HG03108 (cell line): ENCODE data around the gene ALDOC.
"Not testable (repeated sequence)": the region's sequence is repeated elsewhere in the genome, so short reads cannot be mapped to it uniquely, and the experiment has no call there.

Experiments
- ATAC-seq: cut with Tn5 transposase; IDR thresholded peaks from one replicate; pipeline ENCODE4 v1.9.1; 2021; ENCODE audit warnings: moderate library complexity; ENCODE audit not compliant: unreplicated experiment

Gene ALDOC

GRCh38 chr17:28576758-28577465 lies at the start of gene ALDOC:
Gene ALDOC, minus strand, starts transcription at chr17:28576895. Its CDS starts 1,363 bp downstream, at chr17:28575532.
- ATAC-seq = peak; percentile 84

DNA sequence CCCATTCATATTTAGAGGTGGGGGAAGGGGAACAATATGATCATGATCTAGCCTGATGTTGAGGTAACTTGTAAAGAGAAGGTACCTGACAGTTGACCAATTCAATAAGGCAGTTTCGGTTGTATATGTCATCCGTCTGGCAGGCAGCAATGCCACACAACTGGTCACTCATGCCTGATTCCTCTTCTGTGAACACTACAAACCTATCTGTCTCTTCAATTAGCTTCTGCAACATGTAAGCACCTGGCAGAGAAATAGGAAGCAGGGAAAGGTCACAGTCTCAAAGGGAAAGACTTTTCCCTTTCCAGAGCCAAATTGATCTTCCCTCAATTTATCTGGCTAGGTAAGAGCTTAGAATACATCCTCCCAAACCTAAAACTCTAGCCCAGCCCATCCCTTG lies 47.5 kb upstream of the ALDOC start:
- ATAC-seq = no peak

DNA sequence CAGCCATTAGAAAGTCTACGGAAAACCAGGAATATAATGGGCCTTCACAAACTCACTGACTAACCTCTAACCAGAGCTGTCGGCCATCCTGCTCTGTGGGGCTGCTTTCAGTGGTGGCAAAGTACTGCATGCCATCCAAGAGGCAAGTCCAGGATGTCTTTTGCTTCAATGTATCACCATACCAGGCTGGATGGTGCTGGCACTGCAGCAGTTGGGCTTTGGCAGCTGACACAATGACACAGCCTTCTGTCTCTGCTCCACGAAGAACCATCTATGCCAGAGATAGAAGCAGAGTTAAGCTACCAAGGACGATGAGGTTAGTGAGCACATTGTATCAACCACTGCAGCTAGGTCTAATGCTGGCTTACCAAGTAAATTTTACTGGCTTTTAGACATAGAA lies 47.0 kb upstream of the ALDOC start:
- no peak for ATAC-seq

GRCh38 chr17:28622186-28622585 lies 45.5 kb upstream of the ALDOC start:
- no peak for ATAC-seq

DNA sequence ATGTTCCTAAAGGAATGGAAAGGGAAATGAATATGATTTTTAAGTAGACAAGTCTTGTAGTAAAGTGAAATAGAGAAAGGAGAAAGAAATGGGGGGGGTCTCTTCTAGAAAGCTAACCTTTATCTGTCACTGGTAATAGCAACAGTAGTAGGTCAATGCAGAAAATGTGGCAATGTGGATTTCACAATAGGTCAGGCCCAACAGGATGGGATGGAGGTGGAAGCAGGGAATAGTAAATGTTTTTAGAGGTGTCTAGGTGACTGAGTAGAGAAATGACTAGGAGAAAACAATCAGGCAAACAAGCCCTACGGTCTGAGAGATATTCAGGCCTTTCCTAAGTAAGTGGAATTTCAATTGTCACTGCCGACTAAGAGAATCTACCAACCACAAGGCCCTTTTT lies 43.3 kb upstream of the ALDOC start:
- no peak for ATAC-seq

DNA sequence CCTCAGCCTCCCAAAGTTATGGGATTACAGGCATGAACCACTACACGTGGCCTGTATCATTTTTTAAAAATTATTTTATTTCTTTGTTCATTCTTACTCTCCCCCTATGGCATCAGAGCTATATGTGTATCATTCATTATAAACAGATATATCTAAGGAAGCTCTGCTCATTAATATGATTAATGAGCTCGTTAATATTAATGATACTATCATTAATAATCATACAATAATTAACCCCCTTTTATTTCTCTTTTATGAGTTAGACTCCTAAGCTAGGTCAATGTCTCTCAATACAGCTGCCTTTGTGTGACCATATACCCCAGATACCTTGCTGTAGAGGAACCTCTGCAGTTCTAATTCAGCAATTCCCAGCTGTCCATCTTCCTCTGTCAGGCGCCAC lies 41.8 kb upstream of the ALDOC start:
- no peak for ATAC-seq

- no peak for ATAC-seq
Observed at GRCh38 chr17:28616281-28616680, 39.6 kb upstream of the ALDOC start.

DNA sequence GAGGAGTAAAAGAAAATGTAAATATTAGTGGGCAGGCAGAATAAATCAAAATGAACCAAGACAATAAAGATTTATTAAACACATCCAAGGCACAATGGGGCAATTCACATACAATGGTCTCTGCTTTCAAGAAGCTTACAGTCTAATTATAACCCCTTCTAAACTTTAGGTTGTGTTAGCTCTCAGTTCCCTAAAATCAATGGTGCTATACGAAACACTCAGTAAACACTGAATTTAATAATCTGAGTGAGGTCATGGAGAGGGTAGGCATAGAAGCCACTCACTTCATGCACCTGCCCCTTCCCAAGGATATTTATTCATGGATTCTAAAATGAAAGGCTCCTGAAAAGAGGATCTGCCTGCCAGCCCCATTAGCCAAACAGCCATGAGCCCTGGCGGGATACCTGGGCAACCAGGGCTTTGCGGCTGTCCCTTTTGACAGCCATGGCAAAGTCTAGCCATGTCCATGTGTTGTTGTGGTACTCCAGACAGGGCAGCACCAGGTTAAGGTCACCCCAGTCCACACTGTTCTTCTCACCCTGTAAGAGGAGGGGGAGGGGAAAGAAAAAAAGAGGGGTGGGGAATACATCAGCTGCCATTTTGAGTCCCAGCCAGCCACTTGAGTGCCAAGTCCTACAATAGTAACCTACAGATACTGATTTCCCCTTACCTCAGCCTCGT lies 38.7 kb upstream of the ALDOC start:
- ATAC-seq = no peak

DNA sequence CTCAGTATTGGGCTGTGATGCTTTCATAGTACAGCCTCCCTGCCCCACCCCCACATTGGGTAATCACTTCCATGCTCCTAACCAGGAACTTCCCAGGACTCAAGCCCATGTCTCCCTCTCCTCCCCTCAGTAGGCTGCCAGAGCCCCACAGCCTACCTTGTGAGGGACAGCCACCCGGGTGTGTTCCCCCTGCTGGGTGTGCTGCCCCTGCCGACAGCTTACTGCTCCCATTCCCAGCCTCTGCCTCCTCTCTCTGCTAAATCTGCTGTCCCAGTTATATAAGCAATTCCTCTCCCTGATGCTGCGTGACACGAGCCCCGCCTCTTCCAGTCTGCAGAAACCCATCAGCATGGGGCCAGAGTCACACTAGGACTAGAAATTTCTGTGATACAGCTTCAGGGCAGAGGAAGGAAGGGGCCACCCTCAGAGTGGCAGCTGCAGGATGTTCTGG lies 37.3 kb upstream of the ALDOC start, which contains the start of gene RSKR:
RSKR (minus strand) TSS at position 255 of the 451 bp plus-strand sequence; CDS start at position 231, 24 bp downstream.
- no peak for ATAC-seq

GRCh38 chr17:28612936-28613872 lies 36.5 kb upstream of the ALDOC start:
- ATAC-seq = no peak

DNA sequence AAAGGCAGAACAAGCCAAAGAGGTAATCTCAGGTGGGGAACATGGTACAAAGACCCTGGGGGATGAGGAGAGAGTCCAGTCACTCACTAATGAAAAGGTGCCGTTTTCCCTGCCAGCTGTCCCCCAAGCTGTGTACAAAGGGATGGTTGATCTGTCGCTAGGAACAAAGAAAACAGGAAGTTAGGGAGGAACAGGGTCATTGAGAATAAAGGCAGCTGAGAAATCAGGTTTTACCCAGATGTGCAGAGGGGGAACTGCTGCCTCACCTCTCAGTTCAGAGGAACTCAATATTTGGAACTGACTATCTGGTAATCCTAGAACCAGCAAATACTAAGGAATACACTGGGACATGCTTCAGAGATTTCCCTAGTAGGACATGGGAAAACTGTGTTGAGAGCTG lies 35.8 kb upstream of the ALDOC start:
- no peak for ATAC-seq

DNA sequence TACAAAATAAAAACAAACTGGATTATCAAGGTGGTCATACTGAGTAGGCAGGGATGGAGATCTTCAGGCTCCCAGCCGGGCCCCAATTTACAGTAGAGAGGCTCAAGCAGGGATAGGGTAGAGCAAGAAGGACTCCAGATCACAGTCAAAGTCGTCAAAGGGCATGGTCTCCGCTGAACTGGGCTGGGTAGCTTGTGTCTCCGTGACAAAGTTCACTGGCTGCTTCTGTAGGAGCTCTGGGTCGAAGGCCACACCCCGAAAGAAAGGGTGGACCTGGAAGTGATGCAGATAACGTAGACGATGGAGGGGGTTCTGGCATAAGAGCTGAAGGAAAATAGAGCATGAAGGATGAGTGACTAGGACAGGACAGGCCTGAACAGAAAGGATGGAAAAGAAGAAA lies 33.7 kb upstream of the ALDOC start:
- no peak for ATAC-seq

DNA sequence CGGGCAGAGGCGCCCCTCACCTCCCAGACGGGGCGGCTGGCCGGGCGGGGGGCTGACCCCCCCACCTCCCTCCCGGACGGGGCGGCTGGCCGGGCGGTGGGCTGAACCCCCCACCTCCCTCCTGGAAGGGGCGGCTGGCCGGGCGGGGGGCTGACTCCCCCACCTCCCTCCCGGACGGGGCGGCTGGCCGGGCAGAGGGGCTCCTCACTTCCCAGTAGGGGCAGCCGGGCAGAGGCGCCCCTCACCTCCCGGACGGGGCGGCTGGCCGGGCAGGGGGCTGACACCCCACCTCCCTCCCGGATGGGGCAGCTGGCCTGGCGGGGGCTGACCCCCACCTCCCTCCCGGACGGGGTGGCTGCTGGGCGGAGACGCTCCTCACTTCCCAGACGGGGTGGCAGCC lies 27.3 kb upstream of the ALDOC start:
- not testable (repeated sequence) for ATAC-seq

DNA sequence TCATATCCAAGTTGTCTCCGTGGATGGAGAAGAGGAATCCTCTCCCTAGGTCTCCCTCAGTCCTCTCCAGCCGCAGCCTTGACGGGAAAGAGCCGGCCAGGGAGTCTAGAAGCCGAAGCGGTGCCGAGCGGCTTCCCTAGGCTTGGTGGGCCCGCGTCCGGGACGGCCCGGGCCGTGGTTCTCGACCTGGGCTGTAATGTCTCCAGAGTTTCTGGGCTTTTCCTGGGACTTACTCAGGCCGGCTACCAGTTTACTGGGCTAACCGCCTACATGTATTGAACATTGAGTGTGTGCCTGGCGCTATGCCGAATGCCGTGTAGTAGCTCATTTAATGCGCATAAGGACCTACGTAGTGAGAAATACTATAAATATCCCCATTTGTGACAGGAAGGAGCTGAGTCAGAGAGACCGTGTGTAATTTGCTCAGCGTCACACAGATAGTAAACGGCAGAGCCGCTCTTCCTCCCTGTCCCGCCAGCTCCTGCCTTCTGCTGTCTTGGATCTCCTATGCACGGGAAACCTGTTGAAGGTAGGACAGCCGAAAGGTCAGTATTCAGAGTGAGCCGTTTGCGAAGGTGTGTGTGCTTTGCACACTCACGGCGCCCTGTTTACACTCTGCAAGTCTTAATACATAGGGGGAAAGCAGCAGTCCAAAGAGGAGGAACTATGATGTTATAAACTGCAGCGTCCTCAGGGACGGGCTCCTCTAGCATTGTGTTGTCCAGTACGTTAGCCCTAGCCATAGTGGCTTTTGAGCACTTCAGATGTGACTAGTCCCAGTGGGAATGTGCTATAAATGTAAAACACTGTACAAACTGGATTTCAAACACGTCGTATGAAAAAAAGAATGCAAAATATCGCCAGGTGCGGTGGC lies 22.9 kb upstream of the ALDOC start:
- ATAC-seq = peak; percentile 38

DNA sequence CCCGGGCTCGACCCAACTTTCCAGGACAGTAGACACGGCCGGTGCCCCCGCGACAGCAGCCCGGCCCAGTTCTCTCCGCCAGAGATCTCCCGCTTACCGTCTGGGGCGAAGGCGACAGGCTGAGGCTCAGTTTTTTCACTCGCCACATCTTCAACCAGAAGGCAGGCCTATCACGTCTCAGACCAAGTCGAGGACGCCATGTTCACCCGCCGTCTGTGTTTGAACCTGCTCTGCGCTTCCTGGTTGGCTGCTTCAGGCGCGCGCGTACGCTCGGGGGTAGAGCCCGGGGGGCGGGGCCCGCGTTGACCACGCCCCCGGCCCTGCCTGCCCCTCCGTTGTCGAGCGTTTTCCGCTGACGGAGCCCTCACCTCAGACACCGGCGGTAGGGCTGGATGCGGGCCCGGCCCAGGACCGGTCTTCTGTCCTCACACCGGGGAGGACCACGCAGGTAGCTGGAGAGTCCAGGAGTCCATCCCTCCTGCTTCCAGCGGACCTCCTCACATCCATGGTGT lies 22.2 kb upstream of the ALDOC start, which contains the start of gene SPAG5:
SPAG5 (minus strand) TSS at position 227 of the 512 bp plus-strand sequence; CDS start at position 148, 79 bp downstream.
- ATAC-seq = peak; percentile 87

- ATAC-seq = no peak
Observed at GRCh38 chr17:28598389-28598788, 21.7 kb upstream of the ALDOC start.

- ATAC-seq = no peak
Observed at GRCh38 chr17:28597606-28598383, 21.1 kb upstream of the ALDOC start.

- no peak for ATAC-seq
Observed at GRCh38 chr17:28592260-28592659, 15.6 kb upstream of the ALDOC start.

DNA sequence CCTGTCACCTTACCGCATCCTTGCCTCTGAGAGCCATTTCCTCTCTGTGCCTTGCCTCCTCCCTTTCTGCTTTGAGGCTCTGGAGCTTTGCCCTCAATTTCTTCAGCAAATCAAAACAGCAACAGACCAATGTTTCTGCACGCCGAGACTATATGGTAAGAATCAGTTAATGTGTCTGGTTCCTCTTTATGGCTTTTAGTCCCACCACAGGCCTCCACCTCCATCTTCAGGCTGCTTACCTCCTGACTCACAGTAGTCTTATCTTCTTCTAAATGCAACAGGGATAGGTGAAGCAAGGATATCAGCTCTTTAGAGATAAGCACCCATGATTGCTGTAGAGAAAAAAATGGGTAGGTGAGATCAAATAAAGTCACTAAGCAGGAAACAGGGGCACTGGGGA lies 9.2 kb upstream of the ALDOC start:
- no peak for ATAC-seq
